Superior temporal gyrus (tissue), 1 donor: ENCODE results near the gene TRABD.

Experiments
- DNase-seq: peaks from one replicate; pipeline ENCODE4 v3.0.0-alpha.2; 2016; ENCODE audit errors: extremely low spot score

The TRABD gene

DNA sequence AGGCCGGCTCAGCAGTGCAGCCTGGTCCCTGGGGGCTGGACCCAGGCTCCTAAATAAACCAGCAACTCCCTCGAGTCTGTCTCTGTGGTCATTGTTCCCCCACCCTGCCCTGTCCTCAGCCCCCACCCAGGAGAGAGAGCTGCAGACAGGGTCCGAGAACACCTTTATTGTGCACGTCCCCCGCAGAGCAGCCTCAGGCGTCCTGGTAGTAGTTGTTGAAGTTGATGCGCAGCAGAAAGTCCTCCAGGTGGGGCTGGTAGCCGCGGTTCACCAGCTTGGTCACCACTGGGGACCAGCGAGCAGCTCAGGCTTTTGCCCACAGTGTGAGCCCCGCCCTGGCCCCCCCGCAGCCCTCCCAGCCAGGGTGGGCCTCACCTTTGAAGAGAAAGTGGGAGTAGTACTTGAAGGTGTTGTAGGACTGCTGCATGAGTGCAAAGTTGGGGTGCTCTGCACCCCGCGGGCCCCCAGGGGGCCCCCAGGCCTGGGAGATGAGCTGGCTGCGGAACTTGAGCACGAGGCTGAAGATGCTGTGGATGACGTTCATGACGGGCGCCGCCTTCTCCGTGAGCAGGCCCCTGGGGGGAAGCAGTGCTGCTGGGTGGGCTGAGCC lies 31.9 kb downstream of the TRABD start:
- DNase-seq: no peak

DNA sequence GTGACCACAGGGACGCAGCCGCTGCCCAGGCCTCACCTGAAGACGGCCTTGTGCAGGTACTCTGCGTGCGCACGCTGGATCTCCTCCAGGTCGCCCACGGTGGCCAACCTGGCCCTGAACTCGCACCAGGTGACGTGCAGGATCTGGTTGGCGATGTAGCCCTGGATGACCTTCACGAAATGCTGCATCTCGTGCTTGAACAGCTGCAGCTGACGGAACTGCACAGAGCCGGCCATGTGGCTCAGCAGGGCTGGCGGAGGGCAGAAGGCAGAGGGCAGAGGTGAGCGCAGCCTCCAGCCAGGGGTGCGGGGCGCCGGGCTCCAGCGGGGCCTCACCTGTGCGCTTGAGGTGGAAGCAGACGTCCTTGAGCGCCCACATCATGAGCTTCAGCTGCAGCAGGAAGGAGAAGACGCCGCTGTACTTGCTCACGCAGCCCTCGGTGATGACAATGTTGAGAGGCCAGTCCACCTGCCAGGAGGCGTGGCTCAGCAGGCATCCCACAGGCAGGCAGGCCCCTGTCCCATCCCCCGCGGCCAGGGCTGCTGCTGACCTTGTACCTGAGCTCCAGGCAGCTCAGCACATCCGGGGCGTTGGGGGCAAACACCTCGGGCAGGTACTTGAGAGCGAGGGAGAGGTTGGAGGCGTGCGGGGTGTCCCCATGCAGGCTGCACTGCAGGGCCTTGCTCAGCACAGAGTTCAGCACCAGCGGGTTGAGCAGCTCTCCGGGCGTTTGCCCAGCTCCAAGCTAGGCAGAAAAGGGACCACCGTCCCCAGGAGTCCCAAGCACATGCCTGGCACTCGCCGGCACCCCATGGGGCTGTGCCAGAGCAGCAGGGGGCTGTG lies 32.7 kb downstream of the TRABD start:
- DNase-seq: no peak

DNA sequence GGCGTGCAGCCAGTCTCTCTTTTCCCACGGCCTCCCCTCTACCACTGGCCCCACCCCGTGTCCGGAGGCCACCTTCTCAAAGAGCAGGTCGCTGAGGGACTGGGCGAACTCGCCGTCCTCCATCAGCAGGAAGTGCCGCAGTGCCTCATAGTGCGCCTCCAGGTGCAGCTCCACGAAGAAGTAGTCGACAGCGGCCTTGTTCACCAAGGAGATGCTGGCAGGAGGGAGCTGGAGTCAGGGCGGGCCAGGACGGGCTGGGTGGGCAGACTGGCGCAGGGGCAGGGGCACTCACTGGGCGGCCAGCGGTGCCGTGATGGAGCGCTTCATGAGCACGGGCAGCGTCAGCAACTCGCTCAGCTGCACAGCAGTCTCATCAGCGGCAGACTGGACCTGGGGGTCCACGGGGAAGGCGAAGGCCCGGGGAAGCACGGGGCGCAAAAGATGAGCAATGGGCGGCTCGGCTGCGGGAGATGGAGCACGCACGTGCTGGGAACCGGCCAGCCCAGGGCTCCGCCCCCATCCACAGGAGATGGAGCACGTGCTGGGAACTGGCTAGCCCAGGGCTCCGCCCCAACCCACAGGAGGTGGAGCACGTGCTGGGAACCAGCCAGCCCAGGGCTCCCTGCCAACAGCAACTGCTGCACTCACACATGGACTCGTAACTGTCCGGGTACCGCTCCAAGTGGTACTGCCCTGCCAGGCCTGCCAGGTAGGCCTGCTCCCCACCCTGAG lies 33.4 kb downstream of the TRABD start:
- no peak for DNase-seq

DNA sequence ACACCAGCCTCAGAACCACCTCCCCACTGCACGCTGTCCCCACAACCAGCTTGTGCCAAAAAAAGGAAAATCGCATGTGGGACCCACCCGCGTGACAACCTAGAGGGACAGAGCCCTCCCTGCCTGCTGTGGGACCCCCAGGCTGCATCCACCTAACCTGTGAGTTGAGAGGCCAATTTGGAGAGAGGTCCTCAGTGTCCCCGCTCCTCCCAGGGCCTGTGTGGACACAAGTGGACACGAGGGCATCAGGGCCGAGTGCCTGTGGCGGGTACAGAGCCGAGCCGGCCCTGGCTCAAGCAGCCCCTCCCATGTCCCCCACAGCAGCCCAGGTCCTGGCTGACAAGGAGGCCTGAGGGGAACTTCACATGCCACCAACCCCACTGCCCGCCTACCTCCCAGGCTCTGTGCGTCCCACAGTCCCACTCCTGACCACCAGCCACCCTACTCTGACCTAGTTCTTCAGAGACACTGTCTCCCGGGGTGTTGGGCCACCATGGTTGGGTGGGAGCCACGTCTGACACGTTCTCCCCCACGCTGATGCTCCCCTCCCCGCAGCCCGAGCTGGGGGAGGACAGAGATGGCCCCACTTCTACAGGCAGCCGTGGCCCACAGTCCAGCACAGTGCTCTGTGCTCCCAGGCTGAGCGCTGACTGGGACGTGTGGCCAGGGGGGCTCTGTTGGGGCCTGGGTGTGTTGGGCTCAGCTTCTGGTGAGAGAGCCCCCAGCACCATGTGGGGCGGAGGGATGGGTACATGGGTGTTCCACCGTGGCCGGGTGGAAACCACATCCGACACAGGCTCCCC lies 34.3 kb downstream of the TRABD start:
- DNase-seq: no peak

DNA sequence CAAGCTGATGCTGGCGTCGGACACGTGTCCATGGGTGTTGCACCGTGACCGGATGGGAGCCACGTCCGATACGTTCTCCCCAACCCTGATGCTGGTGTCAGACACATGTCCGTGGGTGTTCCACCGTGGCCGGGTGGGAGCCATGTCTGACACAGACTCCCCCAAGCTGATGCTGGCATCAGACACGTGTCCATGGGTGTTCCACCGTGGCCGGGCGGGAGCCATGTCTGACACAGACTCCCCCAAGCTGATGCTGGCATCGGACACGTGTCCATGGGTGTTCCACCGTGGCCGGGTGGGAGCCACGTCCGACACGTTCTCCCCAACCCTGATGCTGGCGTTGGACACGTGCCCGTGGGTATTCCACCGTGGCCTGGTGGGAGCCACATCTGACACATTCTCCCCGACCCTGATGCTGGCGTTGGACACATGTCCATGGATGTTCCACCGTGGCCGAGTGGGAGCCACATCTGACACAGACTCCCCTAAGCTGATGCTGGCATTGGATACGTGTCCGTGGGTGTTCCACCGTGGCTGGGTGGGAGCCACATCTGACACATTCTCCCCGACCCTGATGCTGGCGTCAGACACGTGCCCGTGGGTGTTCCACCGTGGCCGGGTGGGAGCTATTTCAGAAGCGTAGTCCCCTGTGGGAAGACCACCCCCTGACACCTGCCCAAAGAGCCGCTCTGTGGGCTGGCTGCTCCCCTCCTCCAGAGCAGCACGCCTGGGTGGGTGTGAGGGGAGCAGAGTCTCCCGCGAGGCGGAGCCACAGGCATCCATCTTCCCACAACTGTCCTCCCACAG lies 35.1 kb downstream of the TRABD start:
- no peak for DNase-seq

DNA sequence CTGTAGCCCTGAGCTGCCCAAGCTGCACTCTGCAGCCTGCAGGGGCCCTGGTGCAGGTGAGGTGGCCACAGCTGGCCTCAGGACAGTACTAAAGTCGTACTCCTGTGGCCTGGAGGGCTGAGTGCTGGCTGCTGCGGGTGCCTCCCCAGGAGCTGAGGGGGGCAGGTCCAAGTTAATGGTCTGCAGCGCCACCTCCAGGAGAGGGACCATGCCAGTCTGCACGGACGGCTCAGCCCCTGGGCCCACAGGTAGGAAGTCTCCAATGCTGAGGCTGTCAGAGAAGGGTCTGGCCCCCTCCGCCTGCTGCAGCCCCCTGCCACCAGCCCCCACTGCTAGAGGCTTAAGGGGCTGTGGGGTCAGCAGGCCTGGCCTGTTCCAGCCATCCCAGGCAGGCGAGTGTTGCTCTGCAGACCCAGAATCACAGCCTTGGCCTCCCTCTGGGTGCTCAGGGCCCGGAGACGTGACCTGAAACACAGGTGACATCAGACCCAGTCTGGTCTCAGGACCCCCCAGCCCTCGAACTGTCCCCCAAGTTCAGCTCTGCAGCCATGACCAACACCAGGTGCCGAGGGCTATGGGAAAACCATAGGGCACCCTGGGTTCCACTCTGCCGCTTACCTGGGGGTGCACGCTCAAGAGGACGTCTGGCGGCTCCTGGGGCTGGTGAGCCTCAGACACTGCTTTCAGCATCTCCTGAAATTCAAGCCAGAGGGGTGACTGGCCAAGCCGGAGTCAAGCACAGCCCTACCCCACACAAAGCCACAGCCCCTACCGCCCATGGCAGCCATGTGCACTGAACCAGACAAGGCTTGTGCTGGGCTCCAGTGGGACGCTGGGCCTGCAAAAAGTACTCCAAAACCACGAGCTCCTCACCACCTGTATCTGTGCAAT lies 35.9 kb downstream of the TRABD start:
- DNase-seq: no peak

DNA sequence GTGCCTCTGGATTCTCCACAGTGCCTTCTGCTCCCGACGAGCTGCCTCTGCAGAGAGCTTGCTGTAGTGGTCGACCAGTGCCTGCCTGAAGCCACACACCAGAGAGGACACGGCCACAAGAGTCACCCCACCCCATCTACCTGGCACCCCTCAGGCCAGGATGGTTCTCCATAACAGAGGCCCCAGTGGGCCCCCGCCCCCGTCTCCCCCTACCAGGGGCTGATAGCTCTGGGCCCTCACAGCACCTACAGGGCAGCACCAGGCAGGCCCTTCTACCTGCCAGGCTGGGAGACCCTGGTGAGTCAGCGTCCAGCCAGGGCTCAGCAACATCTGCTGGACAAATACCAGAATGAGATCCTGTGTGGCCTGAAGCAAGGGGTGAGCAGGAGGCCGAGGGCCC lies 36.8 kb downstream of the TRABD start:
- DNase-seq: no peak

DNA sequence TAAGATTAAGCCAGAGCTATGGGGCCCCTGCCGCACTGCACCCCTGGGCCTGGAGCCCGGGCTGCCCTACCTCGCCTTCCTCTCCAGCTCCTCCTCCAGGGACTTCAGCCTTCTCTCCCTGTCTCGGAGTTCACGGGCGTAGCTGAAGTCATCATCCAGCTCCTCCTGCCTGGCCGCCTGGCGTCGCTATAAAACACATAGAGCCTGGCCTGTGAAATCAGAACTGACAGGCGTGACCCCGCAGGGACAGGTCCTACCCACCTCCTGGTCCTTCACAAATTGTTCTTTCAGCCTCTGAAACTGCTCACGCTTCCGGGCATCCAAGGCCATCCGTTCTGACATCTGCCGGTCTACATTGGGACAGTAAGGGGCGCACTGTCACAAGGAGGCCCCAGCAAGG lies 38.4 kb downstream of the TRABD start:
- DNase-seq: no peak

DNA sequence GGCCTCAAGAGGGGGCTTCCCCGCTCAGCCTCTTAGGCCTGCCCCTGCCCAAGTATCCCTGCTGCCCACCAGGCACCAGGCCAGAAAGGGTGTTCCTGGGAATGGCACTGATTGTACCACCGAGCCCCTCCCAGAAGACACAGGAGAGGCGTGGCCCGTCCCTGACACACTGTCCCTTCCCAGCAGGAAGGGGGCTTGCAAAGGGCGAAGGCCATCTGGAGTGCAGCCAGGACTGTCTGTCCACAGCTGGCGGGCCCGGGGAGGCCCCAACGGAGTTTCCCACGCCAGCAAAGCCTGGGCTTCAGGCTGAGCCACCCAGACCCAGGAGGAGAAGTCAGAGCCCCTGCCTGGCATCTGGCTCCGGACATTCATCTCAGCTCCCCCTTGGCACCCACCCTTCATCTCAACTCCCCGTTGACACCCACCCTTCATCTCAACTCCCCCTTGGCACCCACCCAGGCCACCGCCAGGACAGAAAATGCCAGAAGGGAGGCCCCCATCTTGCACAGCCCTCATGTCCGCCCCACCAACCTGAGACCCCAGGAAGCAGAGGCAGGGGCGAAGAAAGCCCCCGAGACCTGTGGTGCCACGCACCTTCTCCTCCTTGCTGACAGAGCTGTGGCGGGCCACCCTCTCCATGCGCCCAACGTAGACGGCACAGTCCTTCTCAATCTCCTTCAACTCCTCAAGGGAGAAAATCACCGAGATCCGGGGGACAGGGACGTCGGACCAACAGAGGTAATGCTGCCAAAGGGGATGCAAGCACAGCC lies 39.7 kb downstream of the TRABD start:
- DNase-seq: no peak

DNA sequence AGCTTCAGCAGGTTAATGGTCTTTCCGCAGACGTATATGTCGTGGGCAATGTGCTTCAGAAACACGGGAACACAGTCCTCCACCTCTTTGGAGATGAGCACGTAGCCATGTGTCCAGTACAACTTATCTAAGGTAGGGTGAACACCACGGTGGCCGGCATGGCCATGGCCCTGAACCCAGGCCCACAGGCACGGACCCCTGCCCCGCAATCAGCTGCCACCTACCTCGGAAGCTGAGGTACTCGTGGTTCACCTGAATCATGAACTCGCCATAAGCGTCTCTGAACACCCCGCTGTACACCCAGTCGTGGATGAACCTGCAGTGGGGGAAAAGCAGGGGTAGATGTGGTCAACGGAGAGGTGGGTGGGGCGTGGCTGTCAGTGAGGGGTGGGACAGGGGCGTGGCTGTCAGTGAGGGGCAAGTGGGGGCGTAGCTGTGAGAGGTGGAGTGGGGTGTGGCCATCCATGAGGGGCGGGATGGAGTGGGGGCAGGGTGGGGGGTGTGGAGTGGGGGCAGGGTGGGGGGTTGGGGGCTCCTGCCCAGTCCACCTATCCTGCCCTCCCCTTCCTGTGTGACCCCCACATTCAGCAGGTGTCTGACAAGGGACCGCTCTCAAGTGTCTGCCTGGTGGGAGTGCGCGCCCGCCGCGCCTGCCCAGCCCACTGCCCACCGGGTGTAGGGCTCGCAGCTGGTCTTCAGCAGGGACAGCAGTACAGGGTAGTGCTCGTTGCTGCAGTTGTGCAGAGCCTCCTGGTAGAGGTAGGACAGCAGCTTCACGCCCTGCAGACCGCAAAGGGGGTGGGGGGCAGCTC lies 40.6 kb downstream of the TRABD start:
- no peak for DNase-seq

DNA sequence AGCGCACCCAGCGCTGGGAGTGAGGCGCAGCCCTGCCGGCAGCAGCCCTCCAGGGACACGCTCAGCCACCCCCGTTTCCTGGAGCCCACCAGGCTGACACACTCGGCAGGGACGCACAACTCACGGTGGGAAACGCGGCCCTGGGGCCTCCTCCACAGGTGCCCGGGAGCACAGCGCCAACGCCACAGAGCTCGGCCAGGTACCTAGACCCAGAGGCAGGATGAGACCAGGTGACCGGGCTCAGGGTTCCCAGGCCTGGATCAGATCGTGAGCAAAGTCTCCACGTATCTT lies 41.1 kb downstream of the TRABD start:
- no peak for DNase-seq

DNA sequence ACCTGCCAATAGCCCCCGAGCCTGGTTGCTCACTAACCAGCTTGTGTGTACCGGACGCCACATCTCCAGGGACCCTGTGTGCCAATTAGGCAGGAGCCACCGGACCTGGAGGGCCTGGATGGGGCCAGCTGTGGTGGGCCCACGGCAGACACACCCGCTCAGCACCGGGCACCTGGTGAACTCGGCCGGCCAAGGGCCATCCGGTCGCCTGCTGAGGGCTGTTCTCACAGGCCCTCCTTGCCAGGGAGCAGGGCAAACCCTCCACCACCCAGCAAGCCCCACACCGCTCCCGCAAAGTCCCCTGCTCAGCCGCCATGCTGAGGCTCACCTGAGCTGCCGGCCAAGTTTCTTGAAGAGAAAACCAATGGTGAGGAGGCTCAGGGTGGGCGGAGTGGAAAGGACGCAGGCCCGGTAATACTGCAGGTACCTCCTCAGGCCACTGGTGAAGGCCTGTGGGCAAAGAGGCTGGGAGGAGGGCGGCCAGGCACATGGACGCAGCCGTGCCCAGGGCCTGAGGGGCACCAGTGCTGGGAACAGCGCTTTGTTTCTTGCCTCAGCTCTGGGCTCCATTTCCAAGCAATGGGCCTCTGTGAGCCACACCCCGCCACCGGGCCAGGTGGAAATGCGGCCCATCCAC lies 42.0 kb downstream of the TRABD start:
- no peak for DNase-seq

DNA sequence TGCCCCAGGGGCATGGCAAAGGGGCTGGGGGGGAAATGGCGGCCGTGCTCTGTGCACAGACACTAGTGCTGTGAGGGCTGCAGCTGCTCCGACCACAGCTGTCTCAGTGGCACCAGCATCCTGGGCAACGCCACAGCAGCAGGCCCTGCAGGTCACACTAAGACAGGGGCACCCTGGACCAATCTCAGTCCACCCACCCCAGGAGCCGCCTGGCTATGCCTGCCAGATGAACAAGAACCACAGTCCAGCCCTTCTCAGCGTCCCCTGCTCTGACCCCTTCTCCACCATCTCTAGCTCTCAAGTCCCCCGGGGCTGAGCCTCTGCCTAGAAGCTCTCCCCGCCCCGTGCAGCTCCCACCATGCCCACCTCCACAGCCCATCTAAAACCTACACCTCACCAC lies 42.7 kb downstream of the TRABD start:
- no peak for DNase-seq

DNA sequence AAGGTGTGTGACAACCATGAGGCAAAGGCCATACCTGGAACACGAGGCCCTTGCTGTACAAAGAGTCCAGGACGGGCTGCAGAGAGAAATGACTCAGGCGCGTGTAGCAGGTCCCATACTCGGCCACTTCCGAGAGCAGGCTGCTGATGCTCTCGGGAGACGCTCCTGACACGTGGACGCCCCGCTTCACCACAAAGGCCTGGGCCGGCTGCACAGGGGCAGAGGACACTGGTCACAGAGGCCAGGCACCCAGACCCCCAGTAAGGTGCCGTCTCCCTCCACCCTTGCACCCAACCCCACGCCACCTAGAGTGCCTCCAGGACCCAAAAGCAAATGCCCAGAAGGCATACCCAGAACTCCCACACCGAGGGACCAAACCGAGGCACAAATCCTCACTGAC lies 43.7 kb downstream of the TRABD start:
- no peak for DNase-seq

DNA sequence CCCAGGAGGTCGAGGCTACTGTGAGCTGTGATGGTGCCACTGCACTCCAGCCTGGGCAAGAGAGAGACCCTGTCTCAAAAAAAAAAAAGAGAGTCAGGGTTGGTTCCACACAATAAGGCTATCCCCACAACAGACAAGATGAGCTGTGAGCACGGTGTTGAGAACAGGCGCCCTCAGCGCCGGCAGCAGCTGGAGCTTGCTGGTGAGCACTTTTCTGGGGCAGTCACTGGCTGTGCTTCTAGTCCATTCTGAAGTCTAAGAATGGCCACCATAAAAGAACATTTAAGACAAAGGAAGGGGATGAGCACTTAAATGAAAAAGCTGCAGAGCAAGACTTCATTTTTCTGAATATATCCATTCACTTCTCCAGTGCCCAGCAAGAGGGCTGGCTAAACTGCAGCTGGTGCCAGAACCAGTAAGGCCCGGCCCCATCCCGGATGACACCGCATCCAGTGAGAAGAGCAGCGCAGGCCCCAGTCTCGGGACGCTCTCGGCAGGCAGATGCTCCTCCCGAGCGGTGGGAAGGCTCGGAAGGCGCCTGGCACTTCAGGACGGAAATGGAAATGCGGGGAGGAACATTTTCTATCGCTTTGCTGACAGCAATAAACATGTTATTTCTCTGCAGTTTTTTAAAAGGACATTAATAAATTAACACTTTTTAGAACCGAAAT lies 46.9 kb downstream of the TRABD start:
- DNase-seq: no peak

DNA sequence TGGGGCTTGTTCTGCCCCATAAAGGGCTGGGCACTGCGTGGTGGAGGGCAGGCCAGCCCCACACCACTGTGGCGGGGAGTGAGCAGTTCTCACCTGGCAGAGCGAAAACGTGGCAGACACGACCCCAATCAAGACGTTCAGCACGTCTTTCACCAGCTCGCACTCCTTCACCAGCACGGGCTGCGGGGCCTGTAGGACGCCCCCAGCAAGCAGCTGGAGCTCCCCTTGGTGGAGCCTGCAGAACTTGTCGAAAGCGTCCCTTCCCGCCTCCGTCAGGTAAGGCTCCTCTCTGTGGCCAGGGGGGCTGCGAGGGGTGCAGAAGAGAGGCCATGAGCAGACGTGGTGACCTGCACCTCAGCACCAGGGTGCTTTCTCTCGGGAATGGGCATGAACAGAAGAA lies 47.5 kb downstream of the TRABD start:
- DNase-seq: no peak

DNA sequence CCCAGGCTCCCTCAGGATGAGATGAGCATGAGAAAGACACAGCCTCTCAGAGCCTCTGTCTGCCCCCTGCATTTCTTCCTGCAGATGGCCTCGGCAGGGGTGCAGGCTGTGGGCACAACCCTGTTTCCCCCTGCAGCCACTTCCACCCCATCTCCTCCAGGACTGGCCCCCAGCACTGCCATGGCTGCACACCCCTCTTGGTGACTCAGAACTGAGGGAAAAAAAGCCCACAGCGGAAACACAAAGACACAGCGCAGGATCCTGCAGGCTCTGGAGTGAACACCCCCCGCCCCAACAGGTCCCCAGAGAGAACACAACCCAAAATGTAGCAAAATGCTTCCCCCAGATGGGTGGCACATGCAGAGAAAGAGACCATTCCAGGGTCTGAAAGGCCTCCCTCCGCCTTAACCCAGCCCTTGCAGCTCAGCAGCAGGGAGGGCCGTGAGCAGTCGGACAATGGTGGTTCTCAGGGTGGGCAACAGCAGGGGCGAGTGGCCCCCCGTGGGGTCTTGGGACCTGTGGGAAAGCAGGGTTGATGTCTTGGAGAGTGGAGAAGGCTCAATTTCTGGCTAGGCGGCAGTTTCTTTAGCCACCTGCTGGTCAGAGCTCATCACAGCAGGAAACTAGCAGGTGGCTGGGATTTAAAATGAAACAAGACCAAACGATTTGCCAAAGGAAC lies 51.2 kb downstream of the TRABD start:
- DNase-seq: no peak
